Fibroblast of skin of scalp (primary cell): Measurements from ENCODE around the gene MYOCOS.
"Not testable (repeated sequence)": the region's sequence is repeated elsewhere in the genome, so short reads cannot be mapped to it uniquely, and the experiment has no call there.

Experiments
- DNase-seq: peaks from one replicate; pipeline ENCODE4 v3.0.0-alpha.2; 2013

Gene MYOCOS

GRCh38 chr1:171625225-171625624 lies 3.2 kb downstream of the MYOCOS start:
- no peak for DNase-seq

GRCh38 chr1:171627020-171627419 lies 5.0 kb downstream of the MYOCOS start:
- no peak for DNase-seq

- DNase-seq: no peak
Observed at GRCh38 chr1:171628225-171628624, 6.2 kb downstream of the MYOCOS start.

GRCh38 chr1:171635661-171636060 lies 13.6 kb downstream of the MYOCOS start:
- no peak for DNase-seq

- no peak for DNase-seq
Observed at GRCh38 chr1:171636141-171636540, 14.1 kb downstream of the MYOCOS start.

GRCh38 chr1:171637928-171638576 lies 16.0 kb downstream of the MYOCOS start:
- no peak for DNase-seq

- DNase-seq: no peak
Observed at GRCh38 chr1:171640225-171640624, 18.2 kb downstream of the MYOCOS start.

GRCh38 chr1:171641076-171641864 lies 19.2 kb downstream of the MYOCOS start:
- no peak for DNase-seq

GRCh38 chr1:171642197-171642596 lies 20.2 kb downstream of the MYOCOS start:
- no peak for DNase-seq

- DNase-seq: no peak
Observed at GRCh38 chr1:171643156-171643555, 21.1 kb downstream of the MYOCOS start.

- DNase-seq: peak; percentile 83
Observed at GRCh38 chr1:171644805-171645483, 22.9 kb downstream of the MYOCOS start.

- DNase-seq: no peak
Observed at GRCh38 chr1:171645553-171646248, 23.7 kb downstream of the MYOCOS start.

GRCh38 chr1:171646249-171646560 lies 24.2 kb downstream of the MYOCOS start:
- DNase-seq: peak; percentile 54

- DNase-seq: no peak
Observed at GRCh38 chr1:171652234-171652822, 30.3 kb downstream of the MYOCOS start, which contains the start of gene MYOC. MYOC (minus strand) TSS chr1:171652688; CDS start chr1:171652611, 77 bp downstream.

- no peak for DNase-seq
Observed at GRCh38 chr1:171653796-171654195, 31.8 kb downstream of the MYOCOS start.

GRCh38 chr1:171654201-171654941 lies 32.3 kb downstream of the MYOCOS start:
- peak; percentile 49 for DNase-seq

- DNase-seq: peak; percentile 50
Observed at GRCh38 chr1:171654942-171655745, 33.1 kb downstream of the MYOCOS start.

GRCh38 chr1:171655746-171656116 lies 33.7 kb downstream of the MYOCOS start:
- DNase-seq: no peak

GRCh38 chr1:171656206-171656605 lies 34.2 kb downstream of the MYOCOS start:
- not testable (repeated sequence) for DNase-seq

GRCh38 chr1:171661076-171661650 lies 39.1 kb downstream of the MYOCOS start:
- no peak for DNase-seq
